ENCODE results near the gene CHD8.

DNA sequence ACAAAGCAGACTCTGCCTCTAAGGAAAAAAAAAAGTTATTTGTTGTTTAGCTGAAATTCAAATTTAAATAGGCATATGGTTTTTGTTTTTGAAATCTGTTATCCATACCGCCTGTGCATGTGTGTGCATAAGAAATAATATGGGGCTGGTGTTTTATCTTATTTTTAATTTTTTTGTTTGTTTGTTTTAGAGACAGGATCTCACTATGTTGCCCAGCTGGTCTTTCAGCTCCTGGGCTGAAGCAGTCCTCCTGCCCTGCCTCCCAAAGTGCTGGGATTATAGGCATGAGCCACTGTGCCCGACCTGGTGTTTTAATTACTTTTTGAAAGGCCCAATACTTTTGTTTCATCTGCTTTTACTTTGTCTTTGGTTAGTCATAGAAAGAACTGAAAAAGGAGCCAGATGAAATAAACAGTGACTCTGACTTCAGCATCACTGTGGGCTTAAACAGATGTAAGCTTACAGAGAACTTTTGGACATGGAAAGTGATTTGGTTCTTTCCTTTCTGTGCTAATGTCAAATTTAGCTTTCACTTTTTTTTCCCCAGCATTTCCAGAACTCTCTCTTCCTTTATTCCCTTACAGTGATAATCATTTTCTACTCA lies 109.3 kb downstream of the CHD8 start:
- TF ChIP-seq, protein P1, sequence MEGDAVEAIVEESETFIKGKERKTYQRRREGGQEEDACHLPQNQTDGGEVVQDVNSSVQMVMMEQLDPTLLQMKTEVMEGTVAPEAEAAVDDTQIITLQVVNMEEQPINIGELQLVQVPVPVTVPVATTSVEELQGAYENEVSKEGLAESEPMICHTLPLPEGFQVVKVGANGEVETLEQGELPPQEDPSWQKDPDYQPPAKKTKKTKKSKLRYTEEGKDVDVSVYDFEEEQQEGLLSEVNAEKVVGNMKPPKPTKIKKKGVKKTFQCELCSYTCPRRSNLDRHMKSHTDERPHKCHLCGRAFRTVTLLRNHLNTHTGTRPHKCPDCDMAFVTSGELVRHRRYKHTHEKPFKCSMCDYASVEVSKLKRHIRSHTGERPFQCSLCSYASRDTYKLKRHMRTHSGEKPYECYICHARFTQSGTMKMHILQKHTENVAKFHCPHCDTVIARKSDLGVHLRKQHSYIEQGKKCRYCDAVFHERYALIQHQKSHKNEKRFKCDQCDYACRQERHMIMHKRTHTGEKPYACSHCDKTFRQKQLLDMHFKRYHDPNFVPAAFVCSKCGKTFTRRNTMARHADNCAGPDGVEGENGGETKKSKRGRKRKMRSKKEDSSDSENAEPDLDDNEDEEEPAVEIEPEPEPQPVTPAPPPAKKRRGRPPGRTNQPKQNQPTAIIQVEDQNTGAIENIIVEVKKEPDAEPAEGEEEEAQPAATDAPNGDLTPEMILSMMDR (IDR thresholded peaks at IDR 0.05) = no peak
- TF ChIP-seq POLR2AphosphoS5 (IDR thresholded peaks at IDR 0.05; ENCODE audit: low read depth, low read length) = no peak
- TF ChIP-seq, protein P2, sequence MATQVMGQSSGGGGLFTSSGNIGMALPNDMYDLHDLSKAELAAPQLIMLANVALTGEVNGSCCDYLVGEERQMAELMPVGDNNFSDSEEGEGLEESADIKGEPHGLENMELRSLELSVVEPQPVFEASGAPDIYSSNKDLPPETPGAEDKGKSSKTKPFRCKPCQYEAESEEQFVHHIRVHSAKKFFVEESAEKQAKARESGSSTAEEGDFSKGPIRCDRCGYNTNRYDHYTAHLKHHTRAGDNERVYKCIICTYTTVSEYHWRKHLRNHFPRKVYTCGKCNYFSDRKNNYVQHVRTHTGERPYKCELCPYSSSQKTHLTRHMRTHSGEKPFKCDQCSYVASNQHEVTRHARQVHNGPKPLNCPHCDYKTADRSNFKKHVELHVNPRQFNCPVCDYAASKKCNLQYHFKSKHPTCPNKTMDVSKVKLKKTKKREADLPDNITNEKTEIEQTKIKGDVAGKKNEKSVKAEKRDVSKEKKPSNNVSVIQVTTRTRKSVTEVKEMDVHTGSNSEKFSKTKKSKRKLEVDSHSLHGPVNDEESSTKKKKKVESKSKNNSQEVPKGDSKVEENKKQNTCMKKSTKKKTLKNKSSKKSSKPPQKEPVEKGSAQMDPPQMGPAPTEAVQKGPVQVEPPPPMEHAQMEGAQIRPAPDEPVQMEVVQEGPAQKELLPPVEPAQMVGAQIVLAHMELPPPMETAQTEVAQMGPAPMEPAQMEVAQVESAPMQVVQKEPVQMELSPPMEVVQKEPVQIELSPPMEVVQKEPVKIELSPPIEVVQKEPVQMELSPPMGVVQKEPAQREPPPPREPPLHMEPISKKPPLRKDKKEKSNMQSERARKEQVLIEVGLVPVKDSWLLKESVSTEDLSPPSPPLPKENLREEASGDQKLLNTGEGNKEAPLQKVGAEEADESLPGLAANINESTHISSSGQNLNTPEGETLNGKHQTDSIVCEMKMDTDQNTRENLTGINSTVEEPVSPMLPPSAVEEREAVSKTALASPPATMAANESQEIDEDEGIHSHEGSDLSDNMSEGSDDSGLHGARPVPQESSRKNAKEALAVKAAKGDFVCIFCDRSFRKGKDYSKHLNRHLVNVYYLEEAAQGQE (IDR thresholded peaks at IDR 0.05; ENCODE audit: insufficient read depth in 1 of 2, low read depth in 2 of 2, low read length in 1 of 2) = no peak
